Endothelial cell of umbilical vein (primary cell): ENCODE measurements around the gene NPNT.

ENCODE experiments used
- CTCF ChIP-seq, 2 donors: IDR thresholded peaks; 1 replicate in 1 of 2; 2 replicates in 1 of 2; pipeline ENCODE4 v1.5.1; 2011; ENCODE audit warnings: low read length in 2 of 2, mild to moderate bottlenecking in 2 of 2, moderate library complexity in 2 of 2, control low read depth in 1 of 2, inconsistent platforms in 1 of 2, low read depth in 1 of 2; ENCODE audit not compliant: insufficient read depth in 1 of 2; ENCODE audit errors: extremely low read depth in 1 of 2
- POLR2A ChIP-seq: IDR thresholded peaks from 2 replicates; pipeline ENCODE4 v1.6.1; 2012; ENCODE audit warnings: low read depth, mild to moderate bottlenecking, control low read depth, low read length

- no peak for TF ChIP-seq POLR2A
- TF ChIP-seq CTCF (IDR thresholded peaks at IDR 0.05; ENCODE audit: extremely low read depth in 1 of 2, insufficient read depth in 1 of 2, low read depth in 1 of 2, low read length in 2 of 2): no peak
These were observed 20.0 kb upstream of the NPNT start for GRCh38 chr4:105875233-105875632.
